ENCODE results near the gene COQ10B.

- TF ChIP-seq CTCF (conservative IDR thresholded peaks at IDR 0.05; ENCODE audit: low read length) (no peak), EZH2phosphoT487 (IDR thresholded peaks at IDR 0.05; ENCODE audit: borderline replicate concordance, low read depth, low read length) (no peak)
Measured at GRCh38 chr2:197498937-197499593, 45.7 kb downstream of the COQ10B start.
